ENCODE measurements around the gene PSMG4. TPM values are rescaled to one million over a fixed set of nuclear protein-coding genes. Genes with fewer than 3 reads are reported as not detected.

PSMG4 gene
- total and polyA plus RNA-seq, 9 of the 15 experiments (the other 6 are each of a cell fraction or from before 2014, with no cell fraction given) = 12.9 to 185 (median 52.0) TPM

DNA sequence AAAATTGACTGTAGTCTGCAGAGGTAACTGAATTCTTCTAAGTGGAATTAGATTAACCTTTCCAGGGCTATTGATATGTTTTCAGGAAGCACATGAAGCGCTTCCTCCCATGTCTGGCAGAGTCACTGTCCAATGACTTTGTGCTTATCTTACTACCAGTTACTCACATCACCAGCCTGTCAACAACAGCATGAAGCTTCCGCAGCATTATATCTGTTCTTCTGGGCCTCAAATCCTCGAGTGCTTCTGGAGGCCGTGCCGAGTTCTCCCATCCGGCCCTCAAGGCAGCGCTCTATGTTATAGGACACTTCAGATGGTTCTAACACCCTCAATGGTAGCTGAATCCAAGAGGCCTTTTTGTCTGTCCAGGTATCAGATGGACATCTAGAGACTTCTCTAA, 33.2 kb downstream of the PSMG4 start (continued):
- TF ChIP-seq MAZ (CRISPR knock-in tag; conservative IDR thresholded peaks at IDR 0.05 in 1 of 2, IDR thresholded peaks at IDR 0.05 in 1 of 2) (no peak; a peak in 1 of 4 replicates), FOXK2 (conservative IDR thresholded peaks at IDR 0.05 in 1 of 2, IDR thresholded peaks at IDR 0.05 in 1 of 2; ENCODE audit: low read depth in 2 of 2) (peak; percentile 87 to 91), ZFX (CRISPR knock-in tag; IDR thresholded peaks at IDR 0.05) (peak; percentile 42; the same call in 1 of the 2 replicates), THRAP3 (IDR thresholded peaks at IDR 0.05; ENCODE audit: borderline replicate concordance) (no peak), TEAD1 (CRISPR knock-in tag; IDR thresholded peaks at IDR 0.05) (0 out of 4 replicates have a peak, but pooled peaks of 1 of the 2 experiments have one; percentile 28), TCF7L2 (IDR thresholded peaks at IDR 0.05; ENCODE audit: low read depth, low read length) (no peak), CCAR2 (IDR thresholded peaks at IDR 0.05; ENCODE audit: low read depth, low read length) (no peak), ILF3 (IDR thresholded peaks at IDR 0.05; ENCODE audit: borderline replicate concordance) (no peak), HEY1 (CRISPR knock-in tag; IDR thresholded peaks at IDR 0.05; ENCODE audit: borderline replicate concordance) (no peak), RB1 (IDR thresholded peaks at IDR 0.05; ENCODE audit: low read depth) (no peak)
- TF ChIP-seq, protein P1, sequence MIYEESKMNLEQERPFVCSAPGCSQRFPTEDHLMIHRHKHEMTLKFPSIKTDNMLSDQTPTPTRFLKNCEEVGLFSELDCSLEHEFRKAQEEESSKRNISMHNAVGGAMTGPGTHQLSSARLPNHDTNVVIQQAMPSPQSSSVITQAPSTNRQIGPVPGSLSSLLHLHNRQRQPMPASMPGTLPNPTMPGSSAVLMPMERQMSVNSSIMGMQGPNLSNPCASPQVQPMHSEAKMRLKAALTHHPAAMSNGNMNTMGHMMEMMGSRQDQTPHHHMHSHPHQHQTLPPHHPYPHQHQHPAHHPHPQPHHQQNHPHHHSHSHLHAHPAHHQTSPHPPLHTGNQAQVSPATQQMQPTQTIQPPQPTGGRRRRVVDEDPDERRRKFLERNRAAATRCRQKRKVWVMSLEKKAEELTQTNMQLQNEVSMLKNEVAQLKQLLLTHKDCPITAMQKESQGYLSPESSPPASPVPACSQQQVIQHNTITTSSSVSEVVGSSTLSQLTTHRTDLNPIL (CRISPR knock-in tag; IDR thresholded peaks at IDR 0.05) = no peak
- TF ChIP-seq, protein P2, sequence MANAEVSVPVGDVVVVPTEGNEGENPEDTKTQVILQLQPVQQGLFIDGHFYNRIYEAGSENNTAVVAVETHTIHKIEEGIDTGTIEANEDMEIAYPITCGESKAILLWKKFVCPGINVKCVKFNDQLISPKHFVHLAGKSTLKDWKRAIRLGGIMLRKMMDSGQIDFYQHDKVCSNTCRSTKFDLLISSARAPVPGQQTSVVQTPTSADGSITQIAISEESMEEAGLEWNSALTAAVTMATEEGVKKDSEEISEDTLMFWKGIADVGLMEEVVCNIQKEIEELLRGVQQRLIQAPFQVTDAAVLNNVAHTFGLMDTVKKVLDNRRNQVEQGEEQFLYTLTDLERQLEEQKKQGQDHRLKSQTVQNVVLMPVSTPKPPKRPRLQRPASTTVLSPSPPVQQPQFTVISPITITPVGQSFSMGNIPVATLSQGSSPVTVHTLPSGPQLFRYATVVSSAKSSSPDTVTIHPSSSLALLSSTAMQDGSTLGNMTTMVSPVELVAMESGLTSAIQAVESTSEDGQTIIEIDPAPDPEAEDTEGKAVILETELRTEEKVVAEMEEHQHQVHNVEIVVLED (CRISPR knock-in tag; IDR thresholded peaks at IDR 0.05) = no peak
- TF ChIP-seq, protein P3, sequence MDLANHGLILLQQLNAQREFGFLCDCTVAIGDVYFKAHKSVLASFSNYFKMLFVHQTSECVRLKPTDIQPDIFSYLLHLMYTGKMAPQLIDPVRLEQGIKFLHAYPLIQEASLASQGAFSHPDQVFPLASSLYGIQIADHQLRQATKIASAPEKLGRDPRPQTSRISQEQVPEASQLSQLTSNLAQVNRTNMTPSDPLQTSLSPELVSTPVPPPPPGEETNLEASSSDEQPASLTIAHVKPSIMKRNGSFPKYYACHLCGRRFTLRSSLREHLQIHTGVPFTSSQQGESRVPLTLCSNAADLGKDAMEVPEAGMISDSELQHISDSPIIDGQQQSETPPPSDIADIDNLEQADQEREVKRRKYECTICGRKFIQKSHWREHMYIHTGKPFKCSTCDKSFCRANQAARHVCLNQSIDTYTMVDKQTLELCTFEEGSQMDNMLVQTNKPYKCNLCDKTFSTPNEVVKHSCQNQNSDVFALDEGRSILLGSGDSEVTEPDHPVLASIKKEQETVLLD (IDR thresholded peaks at IDR 0.05) = no peak
